Calu3 (cell line): ENCODE results near the gene POLN. TPM values are rescaled to one million over a fixed set of nuclear protein-coding genes. Genes with fewer than 3 reads are reported as not detected.

Experiments used
- BruUV-seq: library from RNA; stranded (reverse); fragments of 400-500 nt; replicated peaks from 2 replicates; lab custom pipeline; 2021; lab: Mats Ljungman, UMichigan
- CTCF ChIA-PET: fragments of 300-600 bp; sonication (Branson Sonifier 250); formaldehyde crosslinking; loops from one replicate; lab custom pipeline; 2022; ENCODE audit warnings: antibody characterized with exemption; lab: Charles Lee
- DNase-seq: peaks from one replicate; pipeline ENCODE4 v3.0.0; 2022
- H3K27ac Mint-ChIP-seq: one replicate; pipeline ENCODE4 v1.8.0; 2022; ENCODE audit warnings: mixed read lengths; ENCODE audit not compliant: unreplicated experiment
- H3K27me3 Mint-ChIP-seq: one replicate; pipeline ENCODE4 v1.8.0; 2022; ENCODE audit warnings: mixed read lengths; ENCODE audit not compliant: unreplicated experiment
- H3K36me3 Mint-ChIP-seq: one replicate; pipeline ENCODE4 v1.8.0; 2022; ENCODE audit warnings: mild to moderate bottlenecking, moderate library complexity, mixed read lengths; ENCODE audit not compliant: insufficient read depth, unreplicated experiment
- H3K4me1 Mint-ChIP-seq: one replicate; pipeline ENCODE4 v1.8.0; 2022; ENCODE audit warnings: mild to moderate bottlenecking, low read depth, mixed read lengths; ENCODE audit not compliant: unreplicated experiment
- H3K4me3 Mint-ChIP-seq: one replicate; pipeline ENCODE4 v1.8.0; 2022; ENCODE audit warnings: mild to moderate bottlenecking, low read depth, moderate library complexity, mixed read lengths; ENCODE audit not compliant: unreplicated experiment
- H3K9me3 Mint-ChIP-seq: one replicate; pipeline ENCODE4 v1.8.0; 2022; ENCODE audit warnings: low read depth, mixed read lengths; ENCODE audit not compliant: unreplicated experiment
- CTCF ChIP-seq: fragments of 200-600 bp; IDR thresholded peaks from one replicate; pipeline ENCODE4 v1.8.0; 2022; ENCODE audit warnings: antibody characterized with exemption; ENCODE audit not compliant: unreplicated experiment
- intact Hi-C: fragments of 100-400 bp; cut with micrococcal nuclease; formaldehyde crosslinking; loops from one replicate; pipeline ENCODE4 v1.10.0; 2022; ENCODE audit not compliant: unreplicated experiment
- total RNA-seq: library from RNA; stranded (reverse); gene quantifications from 2 replicates; pipeline ENCODE4 v1.2.3, GENCODE V29; 2022

The POLN gene
- total RNA-seq, 1 experiment from 2014 or later, result 4.1 TPM

GRCh38 chr4:2268357-2269205 is 26.7 kb upstream of the POLN start:
- no TSS peak for BruUV-seq
- no peaks in the 10 kb centered on the region for H3K9me3 Mint-ChIP-seq
- intact Hi-C loops, result no loop called here

DNA sequence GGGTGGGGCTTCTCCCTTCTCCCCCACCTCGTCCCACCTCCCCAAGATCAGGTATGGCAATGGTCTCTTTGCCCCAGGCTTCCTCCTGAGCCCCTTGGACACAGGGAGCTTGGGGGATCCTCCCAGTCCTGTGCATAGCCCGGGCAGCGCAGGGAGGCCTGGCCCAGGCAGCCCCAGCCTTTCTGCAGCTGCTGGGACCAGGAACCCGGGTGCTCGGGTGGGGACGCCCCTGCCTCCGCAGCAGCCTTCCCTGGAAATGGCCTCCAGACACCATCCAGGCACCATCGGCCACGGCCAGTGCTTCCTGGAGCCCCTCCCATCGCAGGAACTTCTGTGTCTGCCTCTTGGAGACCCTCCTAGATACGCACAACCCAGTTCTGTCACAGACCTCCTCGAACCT is 25.9 kb upstream of the POLN start:
- no peak for TF ChIP-seq CTCF
- Mint-ChIP-seq H3K9me3 (no peaks in the 10 kb centered on the region), H3K36me3 (no peaks in the 10 kb centered on the region), H3K27me3 (peaks cover 5% of the 10 kb centered on the region), H3K27ac (no peak overlapping the region), H3K4me3 (no peak overlapping the region), H3K4me1 (no peaks in the 10 kb centered on the region)
- BruUV-seq, result no TSS peak
- intact Hi-C loops, result no loop called here
- CTCF ChIA-PET, result no interaction called here
- DNase-seq, result no peak

More at GRCh38 chr4:2268357-2269205, 26.7 kb upstream of the POLN start:
- CTCF ChIA-PET, result no interaction called here
- H3K27me3 Mint-ChIP-seq, result peaks cover 13% of the 10 kb centered on the region
- TF ChIP-seq CTCF, result no peak
- H3K36me3 Mint-ChIP-seq, result no peaks in the 10 kb centered on the region
- no peak overlapping the region for H3K27ac Mint-ChIP-seq
- no peak overlapping the region for H3K4me3 Mint-ChIP-seq
- DNase-seq, result no peak
- no peaks in the 10 kb centered on the region for H3K4me1 Mint-ChIP-seq

GRCh38 chr4:2267320-2267811 is 25.4 kb upstream of the POLN start:
- CTCF ChIA-PET, result no interaction called here
- Mint-ChIP-seq H3K4me1 (no peaks in the 10 kb centered on the region), H3K4me3 (no peak overlapping the region), H3K9me3 (no peaks in the 10 kb centered on the region), H3K27me3 (peaks cover under 1% of the 10 kb centered on the region), H3K36me3 (peaks cover 3% of the 10 kb centered on the region), H3K27ac (no peak overlapping the region)
- no TSS peak for BruUV-seq
- intact Hi-C loops, result no loop called here
- no peak for DNase-seq
- no peak for TF ChIP-seq CTCF

DNA sequence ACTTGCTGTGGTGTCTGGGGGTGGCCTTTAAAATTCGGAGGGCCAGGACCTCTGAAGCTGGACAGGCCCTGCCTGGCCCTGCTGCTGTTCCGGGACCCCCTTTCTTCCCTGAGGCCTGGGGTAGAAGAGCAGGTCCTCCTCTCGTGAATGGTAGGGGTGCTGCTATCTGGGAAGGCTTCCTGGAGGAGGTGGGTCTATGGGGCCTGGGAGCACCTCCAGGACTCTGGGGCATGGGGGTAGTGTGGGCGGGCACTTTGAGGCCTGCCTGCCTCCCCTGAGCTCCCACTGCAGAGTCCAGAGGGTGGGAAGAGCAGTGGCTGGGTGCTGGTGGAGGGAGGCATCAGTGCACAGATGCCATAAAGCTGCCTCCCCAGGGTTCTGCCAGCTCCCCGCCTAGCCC is 24.9 kb upstream of the POLN start:
- H3K36me3 Mint-ChIP-seq, result peaks cover 8% of the 10 kb centered on the region
- H3K27me3 Mint-ChIP-seq, result no peaks in the 10 kb centered on the region
- intact Hi-C loops, result no loop called here
- DNase-seq, result no peak
- H3K9me3 Mint-ChIP-seq, result no peaks in the 10 kb centered on the region
- no peak overlapping the region for H3K4me3 Mint-ChIP-seq
- H3K27ac Mint-ChIP-seq, result no peak overlapping the region
- CTCF ChIA-PET, result no interaction called here
- BruUV-seq, result no TSS peak
- TF ChIP-seq CTCF, result no peak
- no peaks in the 10 kb centered on the region for H3K4me1 Mint-ChIP-seq
